GM12892 (cell line): ENCODE data around the gene ABHD12.

Source experiments
- POLR2A ChIP-seq: IDR thresholded peaks from 2 replicates; pipeline ENCODE4 v1.6.1; 2011; ENCODE audit warnings: low read depth, low read length, control low read depth
- POLR2AphosphoS5 ChIP-seq: IDR thresholded peaks from 2 replicates; pipeline ENCODE4 v1.6.1; 2011; ENCODE audit warnings: low read depth, low read length, control low read depth
- TAF1 ChIP-seq: IDR thresholded peaks from 2 replicates; pipeline ENCODE4 v1.6.1; 2011; ENCODE audit warnings: low read depth, mild to moderate bottlenecking, control low read depth, low read length, borderline replicate concordance

GRCh38 chr20:25289886-25290597 is 100.6 kb downstream of the ABHD12 start:
- no peak for TF ChIP-seq POLR2AphosphoS5
- TF ChIP-seq POLR2A = no peak
- no peak for TF ChIP-seq TAF1
